ENCODE results near the gene CDCA5. TPM values are rescaled to one million over a fixed set of nuclear protein-coding genes. Genes with fewer than 3 reads are reported as not detected.

Gene CDCA5
- total RNA-seq, 4 donors from 2014 or later: 0.36 to 1.3 (median 1.00) TPM; not detected in 1

GRCh38 chr11:65107078-65107477, 23.2 kb upstream of the CDCA5 start:
- DNase-seq (no peak), ATAC-seq (no peak)
- Histone ChIP-seq H3K27ac (no peak overlapping the region), H3K9me3 (no peaks in the 10 kb centered on the region), H3K4me1 (peaks cover 40 to 43% of the 10 kb centered on the region in 2 donors), H3K27me3 (no peaks in the 10 kb centered on the region), H3K4me3 (no peak overlapping the region), H3K36me3 (peaks cover 0 to 13% of the 10 kb centered on the region in 2 donors)
- intact Hi-C loops (cut with DNase I; ENCODE audit: low total_unique reads): no loop called here
- in situ Hi-C loops (cut with MboI; ENCODE audit: low sequenced_read_pairs in 4 of 4): no loop called here
- TF ChIP-seq POLR2A (IDR thresholded peaks at IDR 0.05): no peak
- TF ChIP-seq, protein P1, sequence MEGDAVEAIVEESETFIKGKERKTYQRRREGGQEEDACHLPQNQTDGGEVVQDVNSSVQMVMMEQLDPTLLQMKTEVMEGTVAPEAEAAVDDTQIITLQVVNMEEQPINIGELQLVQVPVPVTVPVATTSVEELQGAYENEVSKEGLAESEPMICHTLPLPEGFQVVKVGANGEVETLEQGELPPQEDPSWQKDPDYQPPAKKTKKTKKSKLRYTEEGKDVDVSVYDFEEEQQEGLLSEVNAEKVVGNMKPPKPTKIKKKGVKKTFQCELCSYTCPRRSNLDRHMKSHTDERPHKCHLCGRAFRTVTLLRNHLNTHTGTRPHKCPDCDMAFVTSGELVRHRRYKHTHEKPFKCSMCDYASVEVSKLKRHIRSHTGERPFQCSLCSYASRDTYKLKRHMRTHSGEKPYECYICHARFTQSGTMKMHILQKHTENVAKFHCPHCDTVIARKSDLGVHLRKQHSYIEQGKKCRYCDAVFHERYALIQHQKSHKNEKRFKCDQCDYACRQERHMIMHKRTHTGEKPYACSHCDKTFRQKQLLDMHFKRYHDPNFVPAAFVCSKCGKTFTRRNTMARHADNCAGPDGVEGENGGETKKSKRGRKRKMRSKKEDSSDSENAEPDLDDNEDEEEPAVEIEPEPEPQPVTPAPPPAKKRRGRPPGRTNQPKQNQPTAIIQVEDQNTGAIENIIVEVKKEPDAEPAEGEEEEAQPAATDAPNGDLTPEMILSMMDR (IDR thresholded peaks at IDR 0.05 in 4 of 5, conservative IDR thresholded peaks at IDR 0.05 in 1 of 5): no peak

- intact Hi-C loops (cut with DNase I; ENCODE audit: low total_unique reads) (no loop called here), in situ Hi-C loops (cut with MboI; ENCODE audit: low sequenced_read_pairs in 4 of 4) (no loop called here)
- peak overlapping the region in 2 of 4 donors; percentile 50 to 68 for H3K27ac ChIP-seq
- H3K36me3 ChIP-seq: peaks cover 0 to 13% of the 10 kb centered on the region in 2 donors
- peaks cover 35 to 39% of the 10 kb centered on the region in 2 donors for H3K4me1 ChIP-seq
- ATAC-seq (no peak), DNase-seq (no peak)
- no peaks in the 10 kb centered on the region for H3K9me3 ChIP-seq
- no peak overlapping the region for H3K4me3 ChIP-seq
- H3K27me3 ChIP-seq: no peaks in the 10 kb centered on the region
- no peak for TF ChIP-seq POLR2A (IDR thresholded peaks at IDR 0.05)
- TF ChIP-seq, protein P1 (IDR thresholded peaks at IDR 0.05 in 4 of 5, conservative IDR thresholded peaks at IDR 0.05 in 1 of 5): no peak
These were observed 20.8 kb upstream of the CDCA5 start for GRCh38 chr11:65104628-65105027.

- H3K27me3 ChIP-seq: no peaks in the 10 kb centered on the region
- TF ChIP-seq POLR2A (IDR thresholded peaks at IDR 0.05): no peak
- TF ChIP-seq, protein P1 (IDR thresholded peaks at IDR 0.05 in 4 of 5, conservative IDR thresholded peaks at IDR 0.05 in 1 of 5): no peak
- in situ Hi-C loops (cut with MboI; ENCODE audit: low sequenced_read_pairs in 4 of 4) (no loop called here), intact Hi-C loops (cut with DNase I; ENCODE audit: low total_unique reads) (no loop called here)
- peaks cover 46 to 51% of the 10 kb centered on the region in 2 donors for H3K4me1 ChIP-seq
- H3K4me3 ChIP-seq: no peak overlapping the region
- no peaks in the 10 kb centered on the region for H3K9me3 ChIP-seq
- H3K27ac ChIP-seq: peak overlapping the region in 3 of 4 donors; percentile 41 to 68 (median 50)
- DNase-seq (no peak), ATAC-seq (no peak)
- peaks cover 0 to 11% of the 10 kb centered on the region in 2 donors for H3K36me3 ChIP-seq
These were observed 19.6 kb upstream of the CDCA5 start for GRCh38 chr11:65103476-65103875.

DNA sequence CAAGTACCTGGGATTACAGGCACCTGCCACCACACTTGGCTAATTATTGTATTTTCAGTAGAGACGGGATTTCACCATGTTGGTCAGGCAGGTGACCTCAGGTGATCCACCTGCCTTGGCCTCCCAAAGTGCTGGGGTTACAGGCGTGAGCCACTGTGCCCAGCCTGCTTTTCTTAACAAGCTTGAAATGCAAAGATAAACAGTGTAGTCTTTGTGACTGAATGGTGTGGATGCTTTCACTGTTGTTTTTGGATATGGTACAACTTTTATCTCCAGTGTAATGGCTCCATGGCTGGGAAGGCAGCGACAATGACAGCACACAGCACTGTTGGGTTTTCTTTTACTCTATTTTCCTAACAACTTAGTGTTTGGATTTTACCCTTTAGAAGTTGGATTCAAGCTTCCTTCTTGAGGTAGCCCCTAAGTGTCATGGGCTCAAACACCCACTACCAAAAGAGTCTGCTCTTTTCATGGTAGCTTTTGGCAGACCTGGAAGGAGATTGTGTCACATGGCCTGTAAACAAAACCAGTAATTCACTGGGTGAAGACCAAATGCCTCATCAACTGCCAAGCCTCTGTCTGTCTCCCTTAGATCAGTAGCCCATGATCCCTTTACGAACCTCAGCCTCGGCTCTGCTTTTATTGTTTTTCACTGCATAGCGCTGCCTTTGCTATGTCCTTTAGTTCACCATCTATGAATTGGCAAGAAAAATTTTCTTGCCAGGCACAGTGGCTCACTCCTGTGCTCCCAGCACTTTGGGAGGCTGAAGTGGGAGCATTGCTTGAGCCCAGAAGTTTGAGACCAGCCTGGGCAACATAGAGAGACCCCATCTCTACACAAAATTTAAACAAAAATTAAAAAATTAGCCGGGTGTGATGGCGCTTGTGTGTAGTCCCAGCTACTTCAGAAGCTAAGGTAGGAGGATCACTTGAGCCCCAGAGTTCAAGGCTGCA, 18.6 kb upstream of the CDCA5 start:
- intact Hi-C loops (cut with DNase I; ENCODE audit: low total_unique reads) (no loop called here), in situ Hi-C loops (cut with MboI; ENCODE audit: low sequenced_read_pairs in 4 of 4) (no loop called here)
- H3K4me1 ChIP-seq: peaks cover 54 to 55% of the 10 kb centered on the region in 2 donors
- TF ChIP-seq, protein P1 (IDR thresholded peaks at IDR 0.05 in 4 of 5, conservative IDR thresholded peaks at IDR 0.05 in 1 of 5): no peak
- no peak for TF ChIP-seq POLR2A (IDR thresholded peaks at IDR 0.05)
- H3K27me3 ChIP-seq: no peaks in the 10 kb centered on the region
- H3K27ac ChIP-seq: peak overlapping the region; percentile 50 to 68 (median 60)
- peak; percentile 48 to 58 for ATAC-seq
- no peak overlapping the region for H3K4me3 ChIP-seq
- no peak for DNase-seq
- no peaks in the 10 kb centered on the region for H3K9me3 ChIP-seq
- H3K36me3 ChIP-seq: peaks cover 0 to under 1% of the 10 kb centered on the region in 2 donors

All from gastrocnemius medialis (tissue), 4 donors.